Coronary artery (tissue), 2 donors: ENCODE measurements around the gene UCMA.

ENCODE experiments used
- DNase-seq: peaks from one replicate; pipeline ENCODE4 v3.0.0-alpha.2; 2017; ENCODE audit warnings: low spot score
- H3K27ac ChIP-seq, 2 donors: fragments of 200-600 bp; sonication (generic); one replicate each; pipeline ENCODE4 v1.5.1; 2016 to 2019
- H3K4me3 ChIP-seq: fragments of 200-600 bp; sonication (generic); 2 replicates; pipeline ENCODE4 v1.5.1; 2016; ENCODE audit warnings: mild to moderate bottlenecking, moderate library complexity
- CTCF ChIP-seq: fragments of 200-600 bp; sonication (generic); IDR thresholded peaks from one replicate; pipeline ENCODE4 v1.5.1; 2019; ENCODE audit warnings: antibody characterized with exemption

UCMA gene

DNA sequence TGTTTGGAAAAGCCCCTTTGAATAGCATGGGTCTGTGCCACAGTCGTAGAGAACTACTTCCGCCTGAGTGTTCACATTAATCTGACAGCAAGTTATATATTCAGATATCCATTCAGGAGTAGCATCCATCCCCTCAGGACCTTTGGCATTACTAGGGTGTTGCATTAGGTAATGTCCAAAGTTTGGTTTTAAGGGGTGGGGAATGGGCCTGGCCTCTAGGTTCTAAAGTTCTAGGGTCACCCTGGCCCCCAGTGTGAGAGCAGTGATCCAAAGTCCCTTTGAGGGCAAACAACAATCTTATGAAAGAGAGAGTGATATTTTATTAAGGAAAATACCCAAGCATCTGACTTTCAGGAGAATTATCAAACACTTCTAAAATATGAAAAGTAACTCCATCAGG, 60.6 kb downstream of the UCMA start:
- TF ChIP-seq CTCF, result no peak

More for the DNA sequence above, 60.6 kb downstream of the UCMA start:
- no peak for DNase-seq
- Histone ChIP-seq H3K27ac (no peak overlapping the region), H3K4me3 (no peak overlapping the region)
